HL-60 (cell line): ENCODE measurements around the gene MYCN.

Experiments
- DNase-seq, 2 experiments: peaks; one replicate each; pipeline ENCODE4 v3.0.0-alpha.2; 2010 to 2020; ENCODE audit warnings: low read depth in 1 of 2, low spot score in 1 of 2
- H3K27ac ChIP-seq: fragments of 250-450 bp; sonication (Bioruptor Pico); replicated peaks from 2 replicates; pipeline ENCODE4 v1.5.1; 2020; ENCODE audit warnings: mild to moderate bottlenecking, moderate library complexity
- H3K27me3 ChIP-seq: fragments of 250-450 bp; sonication (Bioruptor Pico); 2 replicates; pipeline ENCODE4 v1.5.1; 2021; ENCODE audit warnings: mild to moderate bottlenecking, moderate library complexity; ENCODE audit not compliant: insufficient read depth, poor library complexity, severe bottlenecking
- H3K4me3 ChIP-seq: replicated peaks from 2 replicates; pipeline ENCODE4 v1.5.1; 2011; ENCODE audit warnings: mild to moderate bottlenecking, control low read depth, low read length; ENCODE audit not compliant: insufficient read depth
- GABPA ChIP-seq: IDR thresholded peaks from 2 replicates; pipeline ENCODE4 v1.6.1; 2012; ENCODE audit warnings: low read depth
- POLR2AphosphoS5 ChIP-seq: IDR thresholded peaks from 2 replicates; pipeline ENCODE4 v1.6.1; 2012; ENCODE audit warnings: low read depth
- SPI1 ChIP-seq: IDR thresholded peaks from 2 replicates; pipeline ENCODE4 v1.6.1; 2012; ENCODE audit warnings: low read depth, mild to moderate bottlenecking, borderline replicate concordance
- TF ChIP-seq, protein P1 (sequence below): IDR thresholded peaks from 2 replicates; pipeline ENCODE4 v1.6.1; 2012; ENCODE audit warnings: low read depth; ENCODE audit not compliant: insufficient replicate concordance
- TF ChIP-seq, protein P2 (sequence below): IDR thresholded peaks from one replicate; pipeline ENCODE4 v1.5.1; 2011; ENCODE audit warnings: low read length, control low read depth, inconsistent platforms; ENCODE audit not compliant: insufficient read depth

MYCN gene

DNA sequence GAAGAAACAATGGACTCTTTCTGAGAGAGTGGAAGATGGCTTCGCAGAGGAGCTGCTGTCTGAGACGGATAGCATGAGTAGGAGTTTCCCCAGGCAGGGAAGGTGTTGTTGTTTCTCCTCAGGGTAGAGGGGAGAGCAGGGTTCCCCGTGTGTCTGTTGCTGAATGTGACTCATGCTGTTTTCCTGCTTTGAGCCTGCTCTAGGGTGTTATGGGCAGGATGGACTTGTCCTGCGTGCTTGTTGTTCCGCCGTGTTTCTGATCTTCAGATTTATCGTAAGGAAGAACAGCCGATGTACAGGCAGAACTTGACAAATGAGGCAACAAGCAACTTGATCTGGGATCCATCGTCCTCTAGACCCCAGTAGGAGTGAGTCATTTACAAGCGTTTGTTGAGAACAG is 19.7 kb upstream of the MYCN start:
- no peak overlapping the region for H3K27ac ChIP-seq
- TF ChIP-seq, protein P1, sequence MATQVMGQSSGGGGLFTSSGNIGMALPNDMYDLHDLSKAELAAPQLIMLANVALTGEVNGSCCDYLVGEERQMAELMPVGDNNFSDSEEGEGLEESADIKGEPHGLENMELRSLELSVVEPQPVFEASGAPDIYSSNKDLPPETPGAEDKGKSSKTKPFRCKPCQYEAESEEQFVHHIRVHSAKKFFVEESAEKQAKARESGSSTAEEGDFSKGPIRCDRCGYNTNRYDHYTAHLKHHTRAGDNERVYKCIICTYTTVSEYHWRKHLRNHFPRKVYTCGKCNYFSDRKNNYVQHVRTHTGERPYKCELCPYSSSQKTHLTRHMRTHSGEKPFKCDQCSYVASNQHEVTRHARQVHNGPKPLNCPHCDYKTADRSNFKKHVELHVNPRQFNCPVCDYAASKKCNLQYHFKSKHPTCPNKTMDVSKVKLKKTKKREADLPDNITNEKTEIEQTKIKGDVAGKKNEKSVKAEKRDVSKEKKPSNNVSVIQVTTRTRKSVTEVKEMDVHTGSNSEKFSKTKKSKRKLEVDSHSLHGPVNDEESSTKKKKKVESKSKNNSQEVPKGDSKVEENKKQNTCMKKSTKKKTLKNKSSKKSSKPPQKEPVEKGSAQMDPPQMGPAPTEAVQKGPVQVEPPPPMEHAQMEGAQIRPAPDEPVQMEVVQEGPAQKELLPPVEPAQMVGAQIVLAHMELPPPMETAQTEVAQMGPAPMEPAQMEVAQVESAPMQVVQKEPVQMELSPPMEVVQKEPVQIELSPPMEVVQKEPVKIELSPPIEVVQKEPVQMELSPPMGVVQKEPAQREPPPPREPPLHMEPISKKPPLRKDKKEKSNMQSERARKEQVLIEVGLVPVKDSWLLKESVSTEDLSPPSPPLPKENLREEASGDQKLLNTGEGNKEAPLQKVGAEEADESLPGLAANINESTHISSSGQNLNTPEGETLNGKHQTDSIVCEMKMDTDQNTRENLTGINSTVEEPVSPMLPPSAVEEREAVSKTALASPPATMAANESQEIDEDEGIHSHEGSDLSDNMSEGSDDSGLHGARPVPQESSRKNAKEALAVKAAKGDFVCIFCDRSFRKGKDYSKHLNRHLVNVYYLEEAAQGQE: no peak
- TF ChIP-seq, protein P2, sequence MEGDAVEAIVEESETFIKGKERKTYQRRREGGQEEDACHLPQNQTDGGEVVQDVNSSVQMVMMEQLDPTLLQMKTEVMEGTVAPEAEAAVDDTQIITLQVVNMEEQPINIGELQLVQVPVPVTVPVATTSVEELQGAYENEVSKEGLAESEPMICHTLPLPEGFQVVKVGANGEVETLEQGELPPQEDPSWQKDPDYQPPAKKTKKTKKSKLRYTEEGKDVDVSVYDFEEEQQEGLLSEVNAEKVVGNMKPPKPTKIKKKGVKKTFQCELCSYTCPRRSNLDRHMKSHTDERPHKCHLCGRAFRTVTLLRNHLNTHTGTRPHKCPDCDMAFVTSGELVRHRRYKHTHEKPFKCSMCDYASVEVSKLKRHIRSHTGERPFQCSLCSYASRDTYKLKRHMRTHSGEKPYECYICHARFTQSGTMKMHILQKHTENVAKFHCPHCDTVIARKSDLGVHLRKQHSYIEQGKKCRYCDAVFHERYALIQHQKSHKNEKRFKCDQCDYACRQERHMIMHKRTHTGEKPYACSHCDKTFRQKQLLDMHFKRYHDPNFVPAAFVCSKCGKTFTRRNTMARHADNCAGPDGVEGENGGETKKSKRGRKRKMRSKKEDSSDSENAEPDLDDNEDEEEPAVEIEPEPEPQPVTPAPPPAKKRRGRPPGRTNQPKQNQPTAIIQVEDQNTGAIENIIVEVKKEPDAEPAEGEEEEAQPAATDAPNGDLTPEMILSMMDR: no peak
- TF ChIP-seq POLR2AphosphoS5: no peak
- TF ChIP-seq SPI1: no peak
- TF ChIP-seq GABPA: no peak
- no peak overlapping the region for H3K4me3 ChIP-seq
- no peak for DNase-seq
- H3K27me3 ChIP-seq: no peaks in the 10 kb centered on the region

DNA sequence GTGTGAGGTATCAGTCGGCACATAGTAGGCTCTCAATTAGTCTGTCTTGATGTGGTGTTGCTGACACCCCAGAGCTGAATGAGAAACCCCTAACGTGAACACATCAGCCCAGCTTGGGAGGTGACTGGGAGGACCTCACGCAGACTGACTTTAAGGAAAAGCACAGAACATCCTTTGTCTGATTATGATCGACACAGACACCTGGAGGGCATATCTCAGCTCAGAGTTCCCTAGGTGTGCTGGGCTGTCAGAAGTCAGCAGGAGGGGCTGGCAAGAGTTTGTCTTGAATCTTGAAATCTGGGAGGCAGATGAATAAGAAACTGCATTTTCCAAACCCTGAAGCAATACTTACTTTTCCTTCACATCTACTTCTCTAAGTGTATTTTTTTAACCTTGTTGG is 16.8 kb upstream of the MYCN start:
- TF ChIP-seq, protein P1: no peak
- TF ChIP-seq POLR2AphosphoS5 (no peak), SPI1 (no peak), GABPA (no peak)
- TF ChIP-seq, protein P2: no peak
- no peak for DNase-seq
- H3K27ac ChIP-seq: no peak overlapping the region
- no peak overlapping the region for H3K4me3 ChIP-seq
- no peaks in the 10 kb centered on the region for H3K27me3 ChIP-seq

DNA sequence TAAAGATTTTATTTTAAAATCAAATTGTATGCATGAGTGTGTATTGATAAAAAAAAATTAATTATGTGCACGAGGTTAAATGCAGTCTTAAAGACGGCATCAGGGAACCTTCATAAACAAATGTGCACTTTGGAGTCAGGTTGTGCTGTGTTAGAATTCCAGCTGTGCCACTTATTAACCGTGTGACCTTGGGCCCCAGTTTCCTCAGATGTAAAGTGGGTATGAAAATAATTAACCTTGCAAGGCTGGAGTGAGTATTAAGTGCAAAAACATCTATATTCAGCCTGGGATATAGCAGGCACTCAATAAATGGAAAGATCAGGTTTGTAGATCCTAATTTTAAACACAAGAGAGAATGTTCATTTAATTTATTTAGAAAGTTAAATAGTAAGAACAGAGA is 14.5 kb upstream of the MYCN start:
- no peaks in the 10 kb centered on the region for H3K27me3 ChIP-seq
- H3K27ac ChIP-seq: no peak overlapping the region
- no peak overlapping the region for H3K4me3 ChIP-seq
- DNase-seq: no peak
- TF ChIP-seq POLR2AphosphoS5: no peak

DNA sequence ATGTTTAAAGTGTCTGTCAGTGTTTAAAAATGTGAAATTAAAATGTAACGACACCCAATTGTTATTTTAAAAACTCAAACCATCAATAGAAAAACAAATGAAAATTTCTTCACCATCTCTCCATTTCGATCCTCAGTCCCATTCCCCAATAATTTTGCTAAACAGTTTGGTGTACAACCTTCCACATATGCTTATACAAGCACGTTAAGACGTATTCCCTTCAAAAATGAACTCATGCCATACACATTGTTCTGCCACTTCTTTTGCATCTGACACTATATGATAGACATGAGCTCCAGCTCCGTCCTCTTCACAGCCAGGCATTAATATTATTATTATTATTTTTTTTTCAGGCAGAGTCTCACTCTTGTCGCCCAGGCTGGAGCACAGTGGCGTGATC is 14.1 kb upstream of the MYCN start:
- Histone ChIP-seq H3K4me3 (no peak overlapping the region), H3K27me3 (no peaks in the 10 kb centered on the region), H3K27ac (no peak overlapping the region)
- DNase-seq: no peak
- TF ChIP-seq, protein P2: no peak
- TF ChIP-seq POLR2AphosphoS5: no peak
- TF ChIP-seq GABPA: no peak
- no peak for TF ChIP-seq SPI1
- TF ChIP-seq, protein P1: no peak
